Adipose tissue (tissue), 3 donors: ENCODE data around the gene CDO1. TPM values are rescaled to one million over a fixed set of nuclear protein-coding genes. Genes with fewer than 3 reads are reported as not detected.
"Not testable (repeated sequence)": the region's sequence is repeated elsewhere in the genome, so short reads cannot be mapped to it uniquely, and the experiment has no call there.

Experiments
- H3K27ac ChIP-seq: one replicate; pipeline ENCODE4 v1.5.1; 2013; ENCODE audit warnings: low read depth, low read length
- WGBS, 3 donors: extraction: QIAGEN DNeasy Blood & Tissue Kit; methylation state at CpG; one replicate each; pipeline ENCODE4 v1.1.7; 2013; 5-methylcytosine and 5-hydroxymethylcytosine counted together
- polyA plus RNA-seq, 3 donors: library from polyadenylated mRNA; stranded (reverse); fragments of 200-250 nt; gene quantifications; one replicate each; pipeline ENCODE4 v1.2.3, GENCODE V29; 2013
- donor health status: healthy with polysubstance abuse.
- donor health status: Bipolar disorder and iron deficiency.
- donor health status: healthy.

CDO1 gene
- polyA plus RNA-seq, 3 donors: 65.9 to 286 (median 68.6) TPM

- WGBS, 3 donors: 36 to 39% (median 38%) methylated on average over 10 of the region's 10 CpGs
- no peak overlapping the region for H3K27ac ChIP-seq
Observed at GRCh38 chr5:115838885-115839518, 22.5 kb upstream of the CDO1 start.

GRCh38 chr5:115835481-115835880, 19.0 kb upstream of the CDO1 start:
- no peak overlapping the region for H3K27ac ChIP-seq
- WGBS, 3 donors: 79 to 94% (median 89%) methylated on average over 4 of the region's 4 CpGs

GRCh38 chr5:115831163-115831768, 14.8 kb upstream of the CDO1 start:
- 50 to 53% (median 51%) methylated on average over 2 of the region's 2 CpGs for WGBS, 3 donors
- no peak overlapping the region for H3K27ac ChIP-seq

GRCh38 chr5:115829913-115830312, 13.5 kb upstream of the CDO1 start:
- H3K27ac ChIP-seq: no peak overlapping the region
- 91 to 95% (median 94%) methylated on average over 5 of the region's 5 CpGs for WGBS, 3 donors

- WGBS, 3 donors: 94 to 99% (median 99%) methylated on average over 4 of the region's 4 CpGs
- H3K27ac ChIP-seq: no peak overlapping the region
Observed at GRCh38 chr5:115825948-115826347, 9.5 kb upstream of the CDO1 start.

- 95 to 100% (median 96%) methylated on average over 1 of the region's 1 CpG for WGBS, 3 donors
Observed at GRCh38 chr5:115824983-115825382, 8.5 kb upstream of the CDO1 start.

GRCh38 chr5:115820846-115821245, 4.4 kb upstream of the CDO1 start:
- WGBS, 3 donors: 87 to 89% (median 89%) methylated on average over 1 of the region's 1 CpG
- H3K27ac ChIP-seq: no peak overlapping the region

More at GRCh38 chr5:115824983-115825382, 8.5 kb upstream of the CDO1 start:
- not testable (repeated sequence) for H3K27ac ChIP-seq

- WGBS, 3 donors: 92 to 96% (median 94%) methylated on average over 18 of the region's 18 CpGs
- H3K27ac ChIP-seq: no peak overlapping the region
Observed at GRCh38 chr5:115818821-115819220, 2.4 kb upstream of the CDO1 start.

GRCh38 chr5:115817386-115817785, 927 bp upstream of the CDO1 start:
- no peak overlapping the region for H3K27ac ChIP-seq
- WGBS, 3 donors: 87 to 90% (median 87%) methylated on average over 7 of the region's 7 CpGs

GRCh38 chr5:115815693-115816225, 700 bp downstream of the CDO1 start:
- H3K27ac ChIP-seq: no peak overlapping the region
- WGBS, 3 donors: 1 to 3% (median 2%) methylated on average over 39 to 48 of the region's 48 CpGs

- 23 to 29% (median 25%) methylated on average over 21 of the region's 21 CpGs for WGBS, 3 donors
Observed at GRCh38 chr5:115815006-115815692, 1.3 kb downstream of the CDO1 start.

GRCh38 chr5:115813719-115814118, 2.7 kb downstream of the CDO1 start:
- WGBS, 3 donors: 74 to 88% (median 78%) methylated on average over 5 of the region's 5 CpGs
- no peak overlapping the region for H3K27ac ChIP-seq

More at GRCh38 chr5:115815006-115815692, 1.3 kb downstream of the CDO1 start:
- H3K27ac ChIP-seq: no peak overlapping the region

- H3K27ac ChIP-seq: no peak overlapping the region
- 66 to 87% (median 87%) methylated on average over 1 of the region's 1 CpG for WGBS, 3 donors
Observed at GRCh38 chr5:115812372-115812771, 4.1 kb downstream of the CDO1 start.

- H3K27ac ChIP-seq: no peak overlapping the region
Observed at GRCh38 chr5:115811406-115811805, 5.1 kb downstream of the CDO1 start.

GRCh38 chr5:115810761-115811160, 5.7 kb downstream of the CDO1 start:
- no peak overlapping the region for H3K27ac ChIP-seq

GRCh38 chr5:115809946-115810345, 6.5 kb downstream of the CDO1 start:
- whole genome bisulfite sequencing, 3 donors: 67 to 81% (median 69%) methylated on average over 2 of the region's 2 CpGs
- H3K27ac ChIP-seq: no peak overlapping the region

GRCh38 chr5:115808066-115808465, 8.4 kb downstream of the CDO1 start:
- whole genome bisulfite sequencing, 3 donors: 91 to 100% (median 97%) methylated on average over 2 of the region's 2 CpGs
- H3K27ac ChIP-seq: not testable (repeated sequence)

GRCh38 chr5:115807654-115808052, 8.8 kb downstream of the CDO1 start:
- H3K27ac ChIP-seq: no peak overlapping the region
- WGBS, 3 donors: 87 to 91% (median 88%) methylated on average over 2 of the region's 2 CpGs

GRCh38 chr5:115806986-115807653, 9.3 kb downstream of the CDO1 start:
- 30 to 83% (median 82%) methylated on average over 2 of the region's 2 CpGs for WGBS, 3 donors
- no peak overlapping the region for H3K27ac ChIP-seq
